ENCODE results near the gene P2RY2. TPM values are rescaled to one million over a fixed set of nuclear protein-coding genes. Genes with fewer than 3 reads are reported as not detected.

P2RY2 gene
- total and polyA plus RNA-seq, 2 of the 8 experiments (the other 6 are each of a cell fraction or from before 2014, with no cell fraction given), result 1.0 to 1.5 TPM

GRCh38 chr11:73173755-73174494 lies 44.2 kb upstream of the P2RY2 start (continued):
- TF ChIP-seq, protein P1, sequence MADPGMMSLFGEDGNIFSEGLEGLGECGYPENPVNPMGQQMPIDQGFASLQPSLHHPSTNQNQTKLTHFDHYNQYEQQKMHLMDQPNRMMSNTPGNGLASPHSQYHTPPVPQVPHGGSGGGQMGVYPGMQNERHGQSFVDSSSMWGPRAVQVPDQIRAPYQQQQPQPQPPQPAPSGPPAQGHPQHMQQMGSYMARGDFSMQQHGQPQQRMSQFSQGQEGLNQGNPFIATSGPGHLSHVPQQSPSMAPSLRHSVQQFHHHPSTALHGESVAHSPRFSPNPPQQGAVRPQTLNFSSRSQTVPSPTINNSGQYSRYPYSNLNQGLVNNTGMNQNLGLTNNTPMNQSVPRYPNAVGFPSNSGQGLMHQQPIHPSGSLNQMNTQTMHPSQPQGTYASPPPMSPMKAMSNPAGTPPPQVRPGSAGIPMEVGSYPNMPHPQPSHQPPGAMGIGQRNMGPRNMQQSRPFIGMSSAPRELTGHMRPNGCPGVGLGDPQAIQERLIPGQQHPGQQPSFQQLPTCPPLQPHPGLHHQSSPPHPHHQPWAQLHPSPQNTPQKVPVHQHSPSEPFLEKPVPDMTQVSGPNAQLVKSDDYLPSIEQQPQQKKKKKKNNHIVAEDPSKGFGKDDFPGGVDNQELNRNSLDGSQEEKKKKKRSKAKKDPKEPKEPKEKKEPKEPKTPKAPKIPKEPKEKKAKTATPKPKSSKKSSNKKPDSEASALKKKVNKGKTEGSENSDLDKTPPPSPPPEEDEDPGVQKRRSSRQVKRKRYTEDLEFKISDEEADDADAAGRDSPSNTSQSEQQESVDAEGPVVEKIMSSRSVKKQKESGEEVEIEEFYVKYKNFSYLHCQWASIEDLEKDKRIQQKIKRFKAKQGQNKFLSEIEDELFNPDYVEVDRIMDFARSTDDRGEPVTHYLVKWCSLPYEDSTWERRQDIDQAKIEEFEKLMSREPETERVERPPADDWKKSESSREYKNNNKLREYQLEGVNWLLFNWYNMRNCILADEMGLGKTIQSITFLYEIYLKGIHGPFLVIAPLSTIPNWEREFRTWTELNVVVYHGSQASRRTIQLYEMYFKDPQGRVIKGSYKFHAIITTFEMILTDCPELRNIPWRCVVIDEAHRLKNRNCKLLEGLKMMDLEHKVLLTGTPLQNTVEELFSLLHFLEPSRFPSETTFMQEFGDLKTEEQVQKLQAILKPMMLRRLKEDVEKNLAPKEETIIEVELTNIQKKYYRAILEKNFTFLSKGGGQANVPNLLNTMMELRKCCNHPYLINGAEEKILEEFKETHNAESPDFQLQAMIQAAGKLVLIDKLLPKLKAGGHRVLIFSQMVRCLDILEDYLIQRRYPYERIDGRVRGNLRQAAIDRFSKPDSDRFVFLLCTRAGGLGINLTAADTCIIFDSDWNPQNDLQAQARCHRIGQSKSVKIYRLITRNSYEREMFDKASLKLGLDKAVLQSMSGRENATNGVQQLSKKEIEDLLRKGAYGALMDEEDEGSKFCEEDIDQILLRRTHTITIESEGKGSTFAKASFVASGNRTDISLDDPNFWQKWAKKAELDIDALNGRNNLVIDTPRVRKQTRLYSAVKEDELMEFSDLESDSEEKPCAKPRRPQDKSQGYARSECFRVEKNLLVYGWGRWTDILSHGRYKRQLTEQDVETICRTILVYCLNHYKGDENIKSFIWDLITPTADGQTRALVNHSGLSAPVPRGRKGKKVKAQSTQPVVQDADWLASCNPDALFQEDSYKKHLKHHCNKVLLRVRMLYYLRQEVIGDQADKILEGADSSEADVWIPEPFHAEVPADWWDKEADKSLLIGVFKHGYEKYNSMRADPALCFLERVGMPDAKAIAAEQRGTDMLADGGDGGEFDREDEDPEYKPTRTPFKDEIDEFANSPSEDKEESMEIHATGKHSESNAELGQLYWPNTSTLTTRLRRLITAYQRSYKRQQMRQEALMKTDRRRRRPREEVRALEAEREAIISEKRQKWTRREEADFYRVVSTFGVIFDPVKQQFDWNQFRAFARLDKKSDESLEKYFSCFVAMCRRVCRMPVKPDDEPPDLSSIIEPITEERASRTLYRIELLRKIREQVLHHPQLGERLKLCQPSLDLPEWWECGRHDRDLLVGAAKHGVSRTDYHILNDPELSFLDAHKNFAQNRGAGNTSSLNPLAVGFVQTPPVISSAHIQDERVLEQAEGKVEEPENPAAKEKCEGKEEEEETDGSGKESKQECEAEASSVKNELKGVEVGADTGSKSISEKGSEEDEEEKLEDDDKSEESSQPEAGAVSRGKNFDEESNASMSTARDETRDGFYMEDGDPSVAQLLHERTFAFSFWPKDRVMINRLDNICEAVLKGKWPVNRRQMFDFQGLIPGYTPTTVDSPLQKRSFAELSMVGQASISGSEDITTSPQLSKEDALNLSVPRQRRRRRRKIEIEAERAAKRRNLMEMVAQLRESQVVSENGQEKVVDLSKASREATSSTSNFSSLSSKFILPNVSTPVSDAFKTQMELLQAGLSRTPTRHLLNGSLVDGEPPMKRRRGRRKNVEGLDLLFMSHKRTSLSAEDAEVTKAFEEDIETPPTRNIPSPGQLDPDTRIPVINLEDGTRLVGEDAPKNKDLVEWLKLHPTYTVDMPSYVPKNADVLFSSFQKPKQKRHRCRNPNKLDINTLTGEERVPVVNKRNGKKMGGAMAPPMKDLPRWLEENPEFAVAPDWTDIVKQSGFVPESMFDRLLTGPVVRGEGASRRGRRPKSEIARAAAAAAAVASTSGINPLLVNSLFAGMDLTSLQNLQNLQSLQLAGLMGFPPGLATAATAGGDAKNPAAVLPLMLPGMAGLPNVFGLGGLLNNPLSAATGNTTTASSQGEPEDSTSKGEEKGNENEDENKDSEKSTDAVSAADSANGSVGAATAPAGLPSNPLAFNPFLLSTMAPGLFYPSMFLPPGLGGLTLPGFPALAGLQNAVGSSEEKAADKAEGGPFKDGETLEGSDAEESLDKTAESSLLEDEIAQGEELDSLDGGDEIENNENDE (IDR thresholded peaks at IDR 0.05; ENCODE audit: insufficient replicate concordance, low read length), result no peak
- no peak for TF ChIP-seq JUND (IDR thresholded peaks at IDR 0.05; ENCODE audit: low read length)
